Esophagus muscularis mucosa (tissue), 4 donors: Measurements from ENCODE around the gene ASXL1. TPM values are rescaled to one million over a fixed set of nuclear protein-coding genes. Genes with fewer than 3 reads are reported as not detected.

Source experiments
- DNase-seq: peaks from one replicate; pipeline ENCODE4 v3.0.0-alpha.2; 2017; ENCODE audit errors: extremely low spot score
- H3K27ac ChIP-seq, 4 donors: fragments of 200-600 bp; sonication (generic); replicated peaks in 1 of 4; 1 replicate in 3 of 4; 2 replicates in 1 of 4; pipeline ENCODE4 v1.5.1; 2016 to 2019; ENCODE audit warnings: mild to moderate bottlenecking in 1 of 4
- H3K27me3 ChIP-seq, 4 donors: fragments of 200-600 bp; sonication (generic); one replicate each; pipeline versions ENCODE4 v1.5.1 to v1.6.0; 2016 to 2019
- H3K36me3 ChIP-seq, 4 donors: fragments of 200-600 bp; sonication (generic); one replicate each; pipeline ENCODE4 v1.5.1; 2016 to 2019
- H3K4me1 ChIP-seq, 4 donors: fragments of 200-600 bp; sonication (generic); one replicate each; pipeline ENCODE4 v1.5.1; 2016 to 2019
- H3K4me3 ChIP-seq, 4 donors: fragments of 200-600 bp; sonication (generic); 1 replicate in 2 of 4; 2 replicates in 2 of 4; pipeline ENCODE4 v1.5.1; 2016 to 2019; ENCODE audit warnings: mild to moderate bottlenecking in 4 of 4, moderate library complexity in 1 of 4
- H3K9me3 ChIP-seq, 4 donors: fragments of 200-600 bp; sonication (generic); 1 replicate in 3 of 4; 2 replicates in 1 of 4; pipeline ENCODE4 v1.5.1; 2016 to 2019
- CTCF ChIP-seq, 3 experiments: fragments of 200-600 bp in 2 of 3; fragments of 450-650 bp in 1 of 3; sonication (generic) in 2 of 3; IDR thresholded peaks; one replicate each; pipeline ENCODE4 v1.5.1; 2017 to 2019; ENCODE audit warnings: antibody characterized with exemption in 3 of 3, mild to moderate bottlenecking in 2 of 3, moderate library complexity in 1 of 3
- EP300 ChIP-seq: sonication (generic); formaldehyde crosslinking; IDR thresholded peaks from one replicate; pipeline ENCODE4 v1.6.1; 2017; ENCODE audit warnings: antibody characterized with exemption
- POLR2A ChIP-seq: fragments of 450-650 bp; IDR thresholded peaks from one replicate; pipeline ENCODE4 v1.6.1; 2017; ENCODE audit warnings: antibody characterized with exemption, moderate library complexity, mild to moderate bottlenecking, low read depth
- POLR2AphosphoS5 ChIP-seq, 2 donors: sonication (generic); formaldehyde crosslinking; IDR thresholded peaks; one replicate each; pipeline ENCODE4 v1.6.1; 2017; ENCODE audit warnings: antibody characterized with exemption in 2 of 2
- WGBS: methylation state at CpG from one replicate; pipeline ENCODE4 v1.1.5; 2018; 5-methylcytosine and 5-hydroxymethylcytosine counted together
- intact Hi-C: fragments of 100-400 bp; cut with DNase I; formaldehyde crosslinking; loops from one replicate; pipeline ENCODE4 v1.15.1; 2023
- total RNA-seq, 4 donors: library from RNA; depleted of rRNA; stranded (reverse); fragments of >200 nt; gene quantifications; one replicate each; pipeline versions ENCODE4 v1.1.0 to v1.2.1, GENCODE V29; 2016

Gene ASXL1
- total RNA-seq, 4 donors from 2014 or later = 56.5 to 66.7 (median 61.8) TPM

- H3K9me3 ChIP-seq = no peaks in the 10 kb centered on the region
- peaks cover 17 to 67% (median 51%) of the 10 kb centered on the region in 4 donors for H3K4me1 ChIP-seq
- TF ChIP-seq POLR2AphosphoS5 (IDR thresholded peaks at IDR 0.05) = no peak
- TF ChIP-seq CTCF (IDR thresholded peaks at IDR 0.05) = no peak
- TF ChIP-seq POLR2A = no peak
- no peak for TF ChIP-seq EP300
- DNase-seq = no peak
- H3K27me3 ChIP-seq = no peaks in the 10 kb centered on the region
- H3K36me3 ChIP-seq = peaks cover 7 to 80% (median 56%) of the 10 kb centered on the region in 4 donors
- 79% methylated on average over 21 of the region's 22 CpGs for WGBS
- peak overlapping the region in 3 of 4 donors; percentile 26 to 61 (median 48) for H3K27ac ChIP-seq
- no peak overlapping the region for H3K4me3 ChIP-seq
- intact Hi-C loops = no loop called here
Measured at GRCh38 chr20:32447136-32448027, 89.3 kb downstream of the ASXL1 start.

GRCh38 chr20:32448306-32449056 lies 90.3 kb downstream of the ASXL1 start:
- TF ChIP-seq POLR2AphosphoS5 (IDR thresholded peaks at IDR 0.05) = no peak
- TF ChIP-seq EP300 = no peak
- TF ChIP-seq POLR2A = no peak
- no peak for TF ChIP-seq CTCF (IDR thresholded peaks at IDR 0.05)
- no peak for DNase-seq
- peaks cover 17 to 67% (median 51%) of the 10 kb centered on the region in 4 donors for H3K4me1 ChIP-seq
- 56% methylated on average over 13 of the region's 13 CpGs for WGBS
- peaks cover 15 to 89% (median 67%) of the 10 kb centered on the region in 4 donors for H3K36me3 ChIP-seq
- intact Hi-C loops = no loop called here
- no peaks in the 10 kb centered on the region for H3K9me3 ChIP-seq
- H3K4me3 ChIP-seq = no peak overlapping the region
- no peaks in the 10 kb centered on the region for H3K27me3 ChIP-seq
- H3K27ac ChIP-seq = peak overlapping the region; percentile 15 to 61 (median 36)

- H3K27me3 ChIP-seq = no peaks in the 10 kb centered on the region
- intact Hi-C loops = no loop called here
Measured at GRCh38 chr20:32449057-32449889, 91.1 kb downstream of the ASXL1 start.

More at GRCh38 chr20:32449057-32449889, 91.1 kb downstream of the ASXL1 start:
- H3K4me3 ChIP-seq = no peak overlapping the region
- TF ChIP-seq POLR2AphosphoS5 (IDR thresholded peaks at IDR 0.05) (no peak), EP300 (no peak), POLR2A (no peak), CTCF (IDR thresholded peaks at IDR 0.05) (no peak)
- peak overlapping the region; percentile 15 to 61 (median 36) for H3K27ac ChIP-seq
- H3K9me3 ChIP-seq = no peaks in the 10 kb centered on the region
- no peak for DNase-seq
- H3K4me1 ChIP-seq = peaks cover 17 to 67% (median 51%) of the 10 kb centered on the region in 4 donors
- H3K36me3 ChIP-seq = peaks cover 15 to 92% (median 73%) of the 10 kb centered on the region in 4 donors
- 79% methylated on average over 9 of the region's 9 CpGs for WGBS
